HepG2 (cell line): Measurements from ENCODE around the gene IL22RA1. TPM values are rescaled to one million over a fixed set of nuclear protein-coding genes. Genes with fewer than 3 reads are reported as not detected.

ENCODE experiments used
- ATAC-seq: fragments of 200-7000 bp; cut with Tn5 transposase; 3 replicates; pipeline ENCODE4 v1.9.1; 2020; ENCODE audit warnings: mild to moderate bottlenecking, moderate library complexity
- BruUV-seq: library from RNA; stranded (reverse); fragments of 400-500 nt; replicated peaks from 2 replicates; lab custom pipeline; 2021; lab: Mats Ljungman, UMichigan
- CTCF ChIA-PET: fragments of 300-600 bp; formaldehyde crosslinking; extraction: SDS; loops from one replicate; lab custom pipeline; 2021; ENCODE audit warnings: low total read pairs, inconsistent platforms, low intra/inter-chr PET ratio; lab: Yijun Ruan, JAX
- POLR2A ChIA-PET: fragments of 350-600 bp; sonication (Branson Sonifier 250); formaldehyde crosslinking; loops from one replicate; lab custom pipeline; 2020; ENCODE audit warnings: antibody characterized with exemption, inconsistent platforms; lab: Yijun Ruan, JAX
- DNase-seq: peaks from one replicate; pipeline ENCODE4 v3.0.0-alpha.2; 2015; ENCODE audit warnings: low spot score
- FAIRE-seq: peaks from 3 replicates; lab custom pipeline; 2011; peaks lifted over from hg19 to GRCh38; lab: Jason Lieb, UNC
- H2AFZ ChIP-seq: one replicate; pipeline ENCODE4 v1.6.1; 2011; ENCODE audit warnings: low read length, inconsistent platforms
- H3K27ac ChIP-seq: fragments of 300-600 bp; 3 replicates; pipeline ENCODE4 v1.8.0; 2011; ENCODE audit warnings: mixed run types, mild to moderate bottlenecking, mixed read lengths, low read length, inconsistent platforms; ENCODE audit not compliant: insufficient read depth; ENCODE audit errors: extremely low read length
- H3K27me3 ChIP-seq, 2 experiments: fragments of 200-600 bp in 1 of 2; 2 replicates in 1 of 2; 3 replicates in 1 of 2; pipeline versions ENCODE4 v1.6.0 to v1.8.0; 2011; ENCODE audit warnings: low read length in 2 of 2, mild to moderate bottlenecking in 2 of 2, moderate library complexity in 2 of 2, inconsistent platforms in 1 of 2; ENCODE audit not compliant: insufficient read depth in 2 of 2, control insufficient read depth in 1 of 2
- H3K36me3 ChIP-seq, 2 experiments: fragments of 200-600 bp in 1 of 2; replicated peaks in 1 of 2; 2 replicates in 1 of 2; 3 replicates in 1 of 2; pipeline versions ENCODE4 v1.5.1 to v1.8.0; 2011; ENCODE audit warnings: low read length in 2 of 2, inconsistent platforms in 1 of 2; ENCODE audit not compliant: insufficient read depth in 2 of 2, control insufficient read depth in 1 of 2
- H3K4me1 ChIP-seq: 2 replicates; pipeline ENCODE4 v1.5.1; 2012; ENCODE audit warnings: low read length, inconsistent platforms; ENCODE audit not compliant: insufficient read depth
- H3K4me2 ChIP-seq: 2 replicates; pipeline ENCODE4 v1.6.0; 2011; ENCODE audit warnings: low read depth, low read length, inconsistent platforms
- H3K4me3 ChIP-seq, 3 experiments: fragments of 200-600 bp in 1 of 3; sonication (generic), shearing (Covaris generic) in 1 of 3; replicated peaks in 1 of 3; 2 replicates each; pipeline ENCODE4 v1.5.1; 2011 to 2016; ENCODE audit warnings: low read length in 3 of 3, inconsistent platforms in 2 of 3, low read depth in 2 of 3, mild to moderate bottlenecking in 2 of 3, control low read depth in 1 of 3, mixed read lengths in 1 of 3; ENCODE audit not compliant: insufficient read depth in 1 of 3
- H3K79me2 ChIP-seq: one replicate; pipeline ENCODE4 v1.6.1; 2011; ENCODE audit warnings: low read length, inconsistent platforms; ENCODE audit not compliant: insufficient read depth
- H3K9ac ChIP-seq: 2 replicates; pipeline ENCODE4 v1.6.0; 2011; ENCODE audit warnings: mild to moderate bottlenecking, low read depth, low read length, inconsistent platforms; ENCODE audit not compliant: insufficient read depth
- H3K9me3 ChIP-seq: 2 replicates; pipeline ENCODE4 v1.5.1; 2012; ENCODE audit warnings: mild to moderate bottlenecking, low read length
- H4K20me1 ChIP-seq: 2 replicates; pipeline ENCODE4 v1.6.0; 2011; ENCODE audit warnings: inconsistent platforms, mild to moderate bottlenecking, low read length, moderate library complexity; ENCODE audit not compliant: insufficient read depth
- HIC2 ChIP-seq: sonication (generic); formaldehyde crosslinking; IDR thresholded peaks from 2 replicates; pipeline ENCODE4 v1.9.0; 2022; ENCODE audit warnings: low read depth, missing genetic modification reagents
- POLR2AphosphoS2 ChIP-seq: IDR thresholded peaks from 2 replicates; pipeline ENCODE4 v1.6.1; 2011; ENCODE audit warnings: low read depth, low read length, improper control_type of control experiment
- TGIF2 ChIP-seq: IDR thresholded peaks from 2 replicates; pipeline ENCODE4 v1.6.1; 2016; ENCODE audit warnings: control low read depth, missing compliant biosample characterization
- TRIM24 ChIP-seq: sonication (generic); formaldehyde crosslinking; IDR thresholded peaks from 2 replicates; pipeline ENCODE4 v1.8.0; 2022; ENCODE audit warnings: mild to moderate bottlenecking, missing genetic modification reagents
- YEATS2 ChIP-seq: sonication (generic); formaldehyde crosslinking; IDR thresholded peaks from 2 replicates; pipeline ENCODE4 v1.4.0; 2020; ENCODE audit warnings: missing genetic modification reagents, borderline replicate concordance
- ZBTB1 ChIP-seq: sonication (generic); formaldehyde crosslinking; IDR thresholded peaks from 2 replicates; pipeline ENCODE4 v1.4.0; 2020; ENCODE audit warnings: missing genetic modification reagents, borderline replicate concordance
- ZBTB14 ChIP-seq: sonication (generic); formaldehyde crosslinking; IDR thresholded peaks from 2 replicates; pipeline ENCODE4 v1.4.0; 2020; ENCODE audit warnings: missing genetic modification reagents
- ZBTB37 ChIP-seq: sonication (generic); formaldehyde crosslinking; IDR thresholded peaks from 2 replicates; pipeline ENCODE4 v1.4.0; 2020; ENCODE audit warnings: mild to moderate bottlenecking, missing genetic modification reagents
- ZMYM2 ChIP-seq: sonication (generic); formaldehyde crosslinking; IDR thresholded peaks from 2 replicates; pipeline ENCODE4 v1.8.0; 2022; ENCODE audit warnings: mild to moderate bottlenecking, missing genetic modification reagents
- ZNF260 ChIP-seq: sonication (generic); formaldehyde crosslinking; IDR thresholded peaks from 2 replicates; pipeline ENCODE4 v1.4.0; 2020; ENCODE audit warnings: missing genetic modification reagents, low read depth, mild to moderate bottlenecking, borderline replicate concordance
- WGBS: methylation state at CpG from one replicate; pipeline ENCODE4 v1.1.6; 2017; ENCODE audit warnings: low lambda C conversion rate; 5-methylcytosine and 5-hydroxymethylcytosine counted together
- in situ Hi-C: cut with HindIII; loops from 2 replicates; pipeline ENCODE4 v1.10.0; 2017; ENCODE audit warnings: low pct_unique_long_range_greater_than_20kb; ENCODE audit not compliant: extremely low pct_ligation_motif_present
- intact Hi-C: fragments of 100-400 bp; cut with micrococcal nuclease; formaldehyde crosslinking; loops from one replicate; pipeline ENCODE4 v1.10.0; 2022; ENCODE audit not compliant: unreplicated experiment
- polyA plus RNA-seq, 8 experiments: library from polyadenylated mRNA; depleted of rRNA in 3 of 8; stranded (reverse) in 7 of 8; unstranded in 1 of 8; fragments of >200 nt; fragmentation: Illumina TruSeq in 4 of 8; extraction: Trizol in 4 of 8; gene quantifications; 2 replicates each; pipeline versions ENCODE4 v1.2.1 to v1.2.3, GENCODE V29; 2011 to 2016; ENCODE audit warnings: low read depth in 4 of 8, missing spikeins in 1 of 8, mixed read lengths in 1 of 8; ENCODE audit not compliant: insufficient read depth in 1 of 8
- total RNA-seq, 5 experiments: library from RNA; depleted of rRNA; stranded (reverse); fragments of >200 nt; fragmentation: Illumina TruSeq; extraction: Trizol; gene quantifications; 2 replicates each; pipeline ENCODE4 v1.2.3, GENCODE V29; 2016; ENCODE audit warnings: low read depth in 1 of 5

The IL22RA1 gene
- total and polyA plus RNA-seq, 2 of the 13 experiments (the other 11 are each of a cell fraction or from before 2014, with no cell fraction given), result 4.4 to 10.2 TPM

GRCh38 chr1:24175033-24175755 lies 32.3 kb upstream of the IL22RA1 start:
- no TSS peak for BruUV-seq
- in situ Hi-C loops, result no loop called here
- Histone ChIP-seq H3K4me2 (no peak overlapping the region), H3K9me3 (no peaks in the 10 kb centered on the region), H2AFZ (no peak overlapping the region), H3K9ac (no peak overlapping the region), H3K4me3 (no peak overlapping the region), H3K27ac (no peak overlapping the region), H4K20me1 (no peaks in the 10 kb centered on the region), H3K4me1 (no peaks in the 10 kb centered on the region), H3K36me3 (peaks cover 1 to 12% of the 10 kb centered on the region in 2 experiments; a peak in 2 of 5 replicates), H3K27me3 (no peaks in the 10 kb centered on the region; a peak in 1 of 5 replicates), H3K79me2 (peaks cover 7% of the 10 kb centered on the region)
- ATAC-seq (no peak), FAIRE-seq (no peak), DNase-seq (no peak)
- POLR2A ChIA-PET, result no interaction called here
- no peak for TF ChIP-seq YEATS2 (CRISPR knock-in tag)
- TF ChIP-seq ZNF260 (CRISPR knock-in tag), result no peak
- intact Hi-C loops, result no loop called here
- 80% methylated on average over 5 of the region's 6 CpGs for WGBS
- CTCF ChIA-PET, result no interaction called here

- in situ Hi-C loops (no loop called here), intact Hi-C loops (no loop called here)
- FAIRE-seq (no peak), ATAC-seq (no peak), DNase-seq (no peak)
- Histone ChIP-seq H3K9me3 (no peaks in the 10 kb centered on the region), H3K9ac (no peak overlapping the region), H3K27ac (no peak overlapping the region), H3K79me2 (peaks cover 7% of the 10 kb centered on the region), H3K36me3 (peaks cover 1 to 13% of the 10 kb centered on the region in 2 experiments; a peak in 2 of 5 replicates), H2AFZ (no peak overlapping the region), H4K20me1 (no peaks in the 10 kb centered on the region), H3K4me1 (no peaks in the 10 kb centered on the region), H3K4me3 (no peak overlapping the region), H3K4me2 (no peak overlapping the region), H3K27me3 (no peaks in the 10 kb centered on the region; a peak in 1 of 5 replicates)
- BruUV-seq, result no TSS peak
- 87% methylated on average over 5 of the region's 5 CpGs for WGBS
- CTCF ChIA-PET, result no interaction called here
- POLR2A ChIA-PET, result no interaction called here
- TF ChIP-seq HIC2 (CRISPR knock-in tag) (no peak), ZBTB37 (CRISPR knock-in tag) (no peak), ZBTB14 (CRISPR knock-in tag) (no peak), TGIF2 (no peak), ZMYM2 (no peak), ZBTB1 (CRISPR knock-in tag) (no peak), POLR2AphosphoS2 (no peak), TRIM24 (CRISPR knock-in tag) (no peak)
Measured at GRCh38 chr1:24173638-24174575, 31.0 kb upstream of the IL22RA1 start.
